Measurements from ENCODE around the gene BNC1. TPM values are rescaled to one million over a fixed set of nuclear protein-coding genes. Genes with fewer than 3 reads are reported as not detected.
"Not testable (repeated sequence)": the region's sequence is repeated elsewhere in the genome, so short reads cannot be mapped to it uniquely, and the experiment has no call there.

The BNC1 gene
- total RNA-seq, 1 experiment from 2014 or later, result not detected

- Histone ChIP-seq H3K27me3 (replicated peaks; ENCODE audit: control insufficient read depth, insufficient read depth, low read length) (no peaks in the 10 kb centered on the region), H3K4me1 (no peaks in the 10 kb centered on the region), H3K4me3 (ENCODE audit: low read depth, low read length) (no peak overlapping the region), H3K36me3 (ENCODE audit: control insufficient read depth, insufficient read depth, low read length) (no peaks in the 10 kb centered on the region), H3K9me3 (no peaks in the 10 kb centered on the region)
- H3K27ac Mint-ChIP-seq (ENCODE audit: unreplicated experiment), result no peak overlapping the region
- ChIA-PET CTCF (no interaction called here), POLR2A (no interaction called here)
- H3K4me1 Mint-ChIP-seq (ENCODE audit: low read depth, unreplicated experiment), result no peaks in the 10 kb centered on the region
- TF ChIP-seq, protein P1, sequence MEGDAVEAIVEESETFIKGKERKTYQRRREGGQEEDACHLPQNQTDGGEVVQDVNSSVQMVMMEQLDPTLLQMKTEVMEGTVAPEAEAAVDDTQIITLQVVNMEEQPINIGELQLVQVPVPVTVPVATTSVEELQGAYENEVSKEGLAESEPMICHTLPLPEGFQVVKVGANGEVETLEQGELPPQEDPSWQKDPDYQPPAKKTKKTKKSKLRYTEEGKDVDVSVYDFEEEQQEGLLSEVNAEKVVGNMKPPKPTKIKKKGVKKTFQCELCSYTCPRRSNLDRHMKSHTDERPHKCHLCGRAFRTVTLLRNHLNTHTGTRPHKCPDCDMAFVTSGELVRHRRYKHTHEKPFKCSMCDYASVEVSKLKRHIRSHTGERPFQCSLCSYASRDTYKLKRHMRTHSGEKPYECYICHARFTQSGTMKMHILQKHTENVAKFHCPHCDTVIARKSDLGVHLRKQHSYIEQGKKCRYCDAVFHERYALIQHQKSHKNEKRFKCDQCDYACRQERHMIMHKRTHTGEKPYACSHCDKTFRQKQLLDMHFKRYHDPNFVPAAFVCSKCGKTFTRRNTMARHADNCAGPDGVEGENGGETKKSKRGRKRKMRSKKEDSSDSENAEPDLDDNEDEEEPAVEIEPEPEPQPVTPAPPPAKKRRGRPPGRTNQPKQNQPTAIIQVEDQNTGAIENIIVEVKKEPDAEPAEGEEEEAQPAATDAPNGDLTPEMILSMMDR (IDR thresholded peaks at IDR 0.05; ENCODE audit: insufficient read depth in 1 of 2, low read depth in 1 of 2, low read length in 1 of 2, severe bottlenecking in 1 of 2, unreplicated experiment in 1 of 2), result no peak
- no TSS peak for BruUV-seq (replicated peaks)
- intact Hi-C loops (cut with micrococcal nuclease; ENCODE audit: unreplicated experiment), result no loop called here
- H3K9me3 Mint-ChIP-seq (ENCODE audit: unreplicated experiment), result no peaks in the 10 kb centered on the region
- H3K4me3 Mint-ChIP-seq (ENCODE audit: unreplicated experiment), result no peak overlapping the region
- H3K27me3 Mint-ChIP-seq (ENCODE audit: insufficient read depth, unreplicated experiment), result peaks cover 6% of the 10 kb centered on the region
- DNase-seq, result no peak
- no peaks in the 10 kb centered on the region for H3K36me3 Mint-ChIP-seq (ENCODE audit: insufficient read depth, unreplicated experiment)
These were observed 21.7 kb downstream of the BNC1 start for GRCh38 chr15:83262594-83263315.

DNA sequence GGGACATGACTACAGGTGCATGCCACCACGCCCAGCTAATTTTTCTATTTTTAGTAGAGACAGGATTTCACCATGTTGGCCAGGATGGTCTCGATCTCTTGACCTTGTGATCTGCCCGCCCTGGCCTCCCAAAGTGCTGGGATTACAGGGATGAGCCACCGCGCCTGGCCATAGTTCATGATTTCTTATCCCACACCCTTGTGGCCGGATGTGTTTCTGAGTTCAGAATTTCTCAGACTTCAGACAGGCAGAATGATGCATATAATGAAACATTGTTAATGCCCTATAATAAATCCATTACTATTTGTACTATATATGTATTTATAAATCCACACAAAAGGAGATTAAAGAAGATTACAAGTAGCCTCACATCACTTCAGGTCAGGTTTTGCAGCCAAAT, 22.3 kb downstream of the BNC1 start:
- H3K36me3 Mint-ChIP-seq (ENCODE audit: insufficient read depth, unreplicated experiment); BruUV-seq (replicated peaks); H3K9me3 ChIP-seq; DNase-seq; H3K4me3 Mint-ChIP-seq (ENCODE audit: unreplicated experiment); POLR2A ChIA-PET; H3K36me3 ChIP-seq (ENCODE audit: control insufficient read depth, insufficient read depth, low read length); H3K27me3 Mint-ChIP-seq (ENCODE audit: insufficient read depth, unreplicated experiment); H3K27ac Mint-ChIP-seq (ENCODE audit: unreplicated experiment); CTCF ChIA-PET; H3K4me1 ChIP-seq; H3K9me3 Mint-ChIP-seq (ENCODE audit: unreplicated experiment); intact Hi-C loops (cut with micrococcal nuclease; ENCODE audit: unreplicated experiment); H3K4me1 Mint-ChIP-seq (ENCODE audit: low read depth, unreplicated experiment); H3K27me3 ChIP-seq (replicated peaks; ENCODE audit: control insufficient read depth, insufficient read depth, low read length); H3K4me3 ChIP-seq (ENCODE audit: low read depth, low read length): not testable (repeated sequence)

GRCh38 chr15:83250781-83251180, 33.7 kb downstream of the BNC1 start:
- Histone ChIP-seq H3K4me3 (ENCODE audit: low read depth, low read length) (no peak overlapping the region), H3K36me3 (ENCODE audit: control insufficient read depth, insufficient read depth, low read length) (no peaks in the 10 kb centered on the region), H3K27me3 (replicated peaks; ENCODE audit: control insufficient read depth, insufficient read depth, low read length) (no peaks in the 10 kb centered on the region), H3K4me1 (no peaks in the 10 kb centered on the region), H3K9me3 (no peaks in the 10 kb centered on the region)
- peaks cover 20% of the 10 kb centered on the region for H3K27me3 Mint-ChIP-seq (ENCODE audit: insufficient read depth, unreplicated experiment)
- H3K9me3 Mint-ChIP-seq (ENCODE audit: unreplicated experiment), result no peaks in the 10 kb centered on the region
- no peak overlapping the region for H3K4me3 Mint-ChIP-seq (ENCODE audit: unreplicated experiment)
- no TSS peak for BruUV-seq (replicated peaks)
- POLR2A ChIA-PET, result no interaction called here
- TF ChIP-seq, protein P1 (IDR thresholded peaks at IDR 0.05; ENCODE audit: insufficient read depth in 1 of 2, low read depth in 1 of 2, low read length in 1 of 2, severe bottlenecking in 1 of 2, unreplicated experiment in 1 of 2), result no peak
- CTCF ChIA-PET, result interaction anchor here (1.1 to 1.4 kb wide), 2 partner anchors 130 to 186 kb away, joined by 3 read pairs; no protein-coding TSS in a partner anchor
- no peak for DNase-seq
- no peaks in the 10 kb centered on the region for H3K36me3 Mint-ChIP-seq (ENCODE audit: insufficient read depth, unreplicated experiment)
- intact Hi-C loops (cut with micrococcal nuclease; ENCODE audit: unreplicated experiment), result no loop called here
- H3K4me1 Mint-ChIP-seq (ENCODE audit: low read depth, unreplicated experiment), result no peaks in the 10 kb centered on the region
- H3K27ac Mint-ChIP-seq (ENCODE audit: unreplicated experiment), result no peak overlapping the region
